ENCODE results near the gene MDM4.

The MDM4 gene

GRCh38 chr1:204599596-204599995 is 83.4 kb downstream of the MDM4 start:
- DNase-seq (ENCODE audit: low read depth) = no peak
- TF ChIP-seq CTCF (conservative IDR thresholded peaks at IDR 0.05; ENCODE audit: control insufficient read depth, insufficient read depth, low read depth, low read length) = no peak
- H3K4me3 ChIP-seq (ENCODE audit: control insufficient read depth, low read depth, low read length) = no peak overlapping the region

DNA sequence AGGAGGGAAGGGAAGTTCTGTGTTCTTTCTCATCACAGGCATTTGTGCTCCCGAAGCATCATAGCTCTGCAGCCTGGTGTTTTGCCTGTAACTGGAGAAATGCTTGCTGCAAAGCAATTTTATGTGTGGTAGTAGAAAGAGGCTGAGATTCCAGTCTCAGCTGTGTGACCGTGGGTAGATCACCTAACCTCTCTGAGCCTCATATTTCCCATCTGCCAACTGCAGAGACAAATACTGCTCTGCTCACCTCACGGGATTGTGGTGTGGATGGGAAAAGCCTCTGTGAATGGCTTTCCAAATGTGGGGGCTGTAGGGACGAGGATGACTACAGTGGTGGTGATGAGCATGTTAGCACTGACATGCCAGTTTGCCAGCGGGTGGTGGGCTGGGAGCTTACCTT is 84.0 kb downstream of the MDM4 start:
- DNase-seq (ENCODE audit: low read depth) = no peak
- no peak overlapping the region for H3K4me3 ChIP-seq (ENCODE audit: control insufficient read depth, low read depth, low read length)
- no peak for TF ChIP-seq CTCF (conservative IDR thresholded peaks at IDR 0.05; ENCODE audit: control insufficient read depth, insufficient read depth, low read depth, low read length)

DNA sequence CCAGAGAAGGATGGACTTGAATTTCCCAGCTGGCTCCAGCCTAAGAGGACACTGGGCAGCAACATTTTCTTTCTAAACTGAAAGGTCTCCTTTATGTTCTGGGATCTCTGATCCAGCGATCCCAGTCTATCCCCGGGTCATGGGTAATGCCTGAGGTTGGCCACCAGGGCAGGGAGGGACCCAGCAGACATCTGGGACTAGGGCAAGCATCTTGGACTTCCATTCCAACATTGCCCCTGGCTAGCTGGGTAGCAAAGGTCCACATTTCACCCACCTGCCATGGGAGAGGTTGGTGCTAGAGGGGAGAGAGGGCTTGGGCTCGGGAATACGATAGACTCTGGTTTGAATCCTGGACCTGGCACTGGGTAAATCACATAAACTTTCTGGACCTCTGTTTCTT is 84.8 kb downstream of the MDM4 start:
- H3K4me3 ChIP-seq (ENCODE audit: control insufficient read depth, low read depth, low read length) = no peak overlapping the region
- TF ChIP-seq CTCF (conservative IDR thresholded peaks at IDR 0.05; ENCODE audit: control insufficient read depth, insufficient read depth, low read depth, low read length) = peak; percentile 17
- DNase-seq (ENCODE audit: low read depth) = no peak

- no peak overlapping the region for H3K4me3 ChIP-seq (ENCODE audit: control insufficient read depth, low read depth, low read length)
- DNase-seq (ENCODE audit: low read depth) = no peak
- TF ChIP-seq CTCF (conservative IDR thresholded peaks at IDR 0.05; ENCODE audit: control insufficient read depth, insufficient read depth, low read depth, low read length) = no peak
Observed at GRCh38 chr1:204602111-204602579, 85.9 kb downstream of the MDM4 start.

- no peak overlapping the region for H3K4me3 ChIP-seq (ENCODE audit: control insufficient read depth, low read depth, low read length)
- TF ChIP-seq CTCF (conservative IDR thresholded peaks at IDR 0.05; ENCODE audit: control insufficient read depth, insufficient read depth, low read depth, low read length) = no peak
- DNase-seq (ENCODE audit: low read depth) = no peak
Observed at GRCh38 chr1:204602871-204603542, 86.8 kb downstream of the MDM4 start.

GRCh38 chr1:204605791-204606190 is 89.6 kb downstream of the MDM4 start:
- no peak overlapping the region for H3K4me3 ChIP-seq (ENCODE audit: control insufficient read depth, low read depth, low read length)
- DNase-seq (ENCODE audit: low read depth) = no peak
- no peak for TF ChIP-seq CTCF (conservative IDR thresholded peaks at IDR 0.05; ENCODE audit: control insufficient read depth, insufficient read depth, low read depth, low read length)

Measured in fibroblast of mammary gland (primary cell).